H9 (cell line): Measurements from ENCODE around the gene PKN1. TPM values are rescaled to one million over a fixed set of nuclear protein-coding genes. Genes with fewer than 3 reads are reported as not detected.

Experiments used
- DNase-seq: peaks from one replicate; pipeline ENCODE4 v3.0.0-alpha.2; 2017
- H2AFZ ChIP-seq: one replicate; pipeline ENCODE4 v1.6.1; 2013; ENCODE audit warnings: mild to moderate bottlenecking, low read length, control low read depth, moderate library complexity
- H2AK5ac ChIP-seq: 2 replicates; pipeline ENCODE4 v1.6.1; 2013; ENCODE audit warnings: low read length, control low read depth, mixed read lengths; ENCODE audit not compliant: insufficient read length
- H2BK120ac ChIP-seq: one replicate; pipeline ENCODE4 v1.6.1; 2013; ENCODE audit warnings: low read depth, mild to moderate bottlenecking, low read length, control low read depth, inconsistent platforms; ENCODE audit not compliant: poor library complexity, severe bottlenecking
- H2BK12ac ChIP-seq: 2 replicates; pipeline ENCODE4 v1.6.1; 2013; ENCODE audit warnings: low read length, control low read depth, mixed read lengths, low read depth; ENCODE audit not compliant: insufficient read length
- H2BK15ac ChIP-seq: 2 replicates; pipeline ENCODE4 v1.6.1; 2013; ENCODE audit warnings: low read depth, low read length, control low read depth
- H2BK20ac ChIP-seq: one replicate; pipeline ENCODE4 v1.6.1; 2013; ENCODE audit warnings: low read depth, mild to moderate bottlenecking, low read length, control low read depth, inconsistent platforms; ENCODE audit not compliant: poor library complexity, severe bottlenecking
- H2BK5ac ChIP-seq: 2 replicates; pipeline ENCODE4 v1.6.1; 2013; ENCODE audit warnings: low read length, control low read depth, mixed read lengths; ENCODE audit not compliant: insufficient read length
- H3K14ac ChIP-seq: 2 replicates; pipeline ENCODE4 v1.6.1; 2013; ENCODE audit warnings: low read length, control low read depth; ENCODE audit not compliant: insufficient read depth
- H3K18ac ChIP-seq: 2 replicates; pipeline ENCODE4 v1.6.1; 2013; ENCODE audit warnings: low read depth, mild to moderate bottlenecking, mixed read lengths, low read length, control low read depth; ENCODE audit not compliant: insufficient read length
- H3K23ac ChIP-seq: 2 replicates; pipeline ENCODE4 v1.6.1; 2013; ENCODE audit warnings: low read length, control low read depth, mixed read lengths, low read depth; ENCODE audit not compliant: insufficient read length
- H3K23me2 ChIP-seq: 2 replicates; pipeline ENCODE4 v1.6.1; 2013; ENCODE audit warnings: low read depth, mild to moderate bottlenecking, mixed read lengths, low read length, control low read depth; ENCODE audit not compliant: insufficient read length, poor library complexity, severe bottlenecking
- H3K27ac ChIP-seq: 2 replicates; pipeline ENCODE4 v1.5.1; 2013; ENCODE audit warnings: low read length, control low read depth, mixed read lengths, low read depth; ENCODE audit not compliant: insufficient read length
- H3K27me3 ChIP-seq: 2 replicates; pipeline ENCODE4 v1.6.1; 2013; ENCODE audit warnings: low read length, control low read depth, inconsistent platforms; ENCODE audit not compliant: insufficient read depth
- H3K4ac ChIP-seq: 2 replicates; pipeline ENCODE4 v1.6.1; 2013; ENCODE audit warnings: low read depth, mild to moderate bottlenecking, control low read depth, inconsistent platforms, low read length, moderate library complexity
- H3K4me1 ChIP-seq: 2 replicates; pipeline ENCODE4 v1.6.1; 2013; ENCODE audit warnings: low read length, control low read depth, inconsistent platforms; ENCODE audit not compliant: insufficient read depth
- H3K4me2 ChIP-seq: 2 replicates; pipeline ENCODE4 v1.6.1; 2013; ENCODE audit warnings: low read length, control low read depth, mixed read lengths; ENCODE audit not compliant: insufficient read length, insufficient read depth
- H3K56ac ChIP-seq: 2 replicates; pipeline ENCODE4 v1.6.1; 2013; ENCODE audit warnings: low read depth, mild to moderate bottlenecking, mixed read lengths, low read length, control low read depth; ENCODE audit not compliant: insufficient read length
- H3K79me1 ChIP-seq: 2 replicates; pipeline ENCODE4 v1.6.1; 2013; ENCODE audit warnings: low read depth, mild to moderate bottlenecking, moderate library complexity, low read length, control low read depth, inconsistent platforms; ENCODE audit not compliant: insufficient read depth, poor library complexity, severe bottlenecking
- H3K79me2 ChIP-seq: 2 replicates; pipeline ENCODE4 v1.6.1; 2013; ENCODE audit warnings: low read length, control low read depth, inconsistent platforms; ENCODE audit not compliant: insufficient read depth
- H3K9ac ChIP-seq: 2 replicates; pipeline ENCODE4 v1.6.1; 2013; ENCODE audit warnings: low read length, control low read depth, mixed read lengths; ENCODE audit not compliant: insufficient read length; ENCODE audit errors: extremely low read depth
- H3K9me3 ChIP-seq: one replicate; pipeline ENCODE4 v1.6.1; 2013; ENCODE audit warnings: low read depth, low read length, inconsistent platforms; ENCODE audit not compliant: control insufficient read depth
- H3T11ph ChIP-seq: one replicate; pipeline ENCODE4 v1.6.1; 2013; ENCODE audit warnings: mild to moderate bottlenecking, low read length, control low read depth, inconsistent platforms
- H4K20me1 ChIP-seq: one replicate; pipeline ENCODE4 v1.6.1; 2013; ENCODE audit not compliant: control insufficient read depth, insufficient read length, insufficient read depth
- H4K5ac ChIP-seq: 2 replicates; pipeline ENCODE4 v1.6.1; 2013; ENCODE audit warnings: low read depth, mild to moderate bottlenecking, mixed read lengths, low read length, control low read depth; ENCODE audit not compliant: insufficient read length
- H4K8ac ChIP-seq: replicated peaks from 2 replicates; pipeline ENCODE4 v1.6.1; 2013; ENCODE audit warnings: low read length, control low read depth, mixed read lengths, low read depth; ENCODE audit not compliant: insufficient read length
- H4K91ac ChIP-seq: 2 replicates; pipeline ENCODE4 v1.6.1; 2013; ENCODE audit warnings: low read depth, mild to moderate bottlenecking, moderate library complexity, mixed read lengths, low read length, control low read depth; ENCODE audit not compliant: insufficient read length
- H3K27ac Mint-ChIP-seq, 3 experiments: 2 replicates in 2 of 3; 3 replicates in 1 of 3; pipeline ENCODE4 v1.8.0; 2020 to 2021; ENCODE audit warnings: mixed read lengths in 3 of 3, mild to moderate bottlenecking in 1 of 3, moderate library complexity in 1 of 3
- H3K27me3 Mint-ChIP-seq: 2 replicates; pipeline ENCODE4 v1.8.0; 2021; ENCODE audit warnings: low read depth, mild to moderate bottlenecking, moderate library complexity, mixed read lengths
- H3K36me3 Mint-ChIP-seq, 3 experiments: 2 replicates in 2 of 3; 3 replicates in 1 of 3; pipeline ENCODE4 v1.8.0; 2020 to 2021; ENCODE audit warnings: low read depth in 3 of 3, mixed read lengths in 3 of 3; ENCODE audit not compliant: insufficient read depth in 1 of 3
- H3K4me1 Mint-ChIP-seq, 2 experiments: 2 replicates each; pipeline ENCODE4 v1.8.0; 2020; ENCODE audit warnings: mixed read lengths in 2 of 2
- H3K4me3 Mint-ChIP-seq, 2 experiments: 2 replicates in 1 of 2; 3 replicates in 1 of 2; pipeline ENCODE4 v1.8.0; 2020 to 2021; ENCODE audit warnings: mild to moderate bottlenecking in 2 of 2, mixed read lengths in 2 of 2, moderate library complexity in 1 of 2
- H3K9me3 Mint-ChIP-seq, 2 experiments: 2 replicates in 1 of 2; 3 replicates in 1 of 2; pipeline ENCODE4 v1.8.0; 2020; ENCODE audit warnings: mild to moderate bottlenecking in 2 of 2, mixed read lengths in 2 of 2, moderate library complexity in 1 of 2
- CTCF ChIP-seq: fragments of 200-600 bp; sonication (generic); conservative IDR thresholded peaks from 3 replicates; pipeline ENCODE4 v1.8.0; 2021; ENCODE audit warnings: antibody characterized with exemption, mild to moderate bottlenecking
- WGBS: extraction: QIAGEN DNeasy Blood & Tissue Kit; methylation state at CpG from one replicate; pipeline ENCODE4 v1.1.7; 2013; ENCODE audit warnings: missing lambda C conversion rate, low lambda C conversion rate, mixed read lengths; ENCODE audit not compliant: insufficient read length; ENCODE audit errors: extremely low coverage; 5-methylcytosine and 5-hydroxymethylcytosine counted together
- total RNA-seq: library from RNA; stranded (reverse); gene quantifications from 2 replicates; pipeline ENCODE4 v1.2.1, GENCODE V29; 2021

PKN1 gene
- total RNA-seq, 1 experiment from 2014 or later: 159 TPM

- Histone ChIP-seq H3T11ph (no peak overlapping the region), H2BK20ac (no peak overlapping the region), H3K4me1 (no peaks in the 10 kb centered on the region), H3K4me2 (peak overlapping the region; percentile 88), H4K5ac (no peak overlapping the region), H3K79me1 (peaks cover 9% of the 10 kb centered on the region), H4K91ac (no peak overlapping the region), H3K27me3 (no peaks in the 10 kb centered on the region), H3K27ac (no peak overlapping the region), H2BK12ac (no peak overlapping the region), H2BK120ac (no peak overlapping the region), H2BK15ac (no peak overlapping the region), H2AK5ac (no peak overlapping the region), H4K20me1 (no peaks in the 10 kb centered on the region), H3K14ac (no peak overlapping the region), H2AFZ (no peak overlapping the region), H3K9ac (no peak overlapping the region), H3K18ac (no peak overlapping the region), H3K79me2 (peaks cover 14% of the 10 kb centered on the region; the same call in 1 of the 2 replicates), H3K23ac (no peak overlapping the region), H2BK5ac (no peak overlapping the region), H3K9me3 (no peaks in the 10 kb centered on the region), H4K8ac (no peak overlapping the region), H3K23me2 (peaks cover 9% of the 10 kb centered on the region), H3K4ac (no peak overlapping the region), H3K56ac (no peak overlapping the region)
- no peak for DNase-seq
- TF ChIP-seq CTCF: no peak
- Mint-ChIP-seq H3K27me3 (peaks cover 1% of the 10 kb centered on the region; the same call in 1 of the 2 replicates), H3K4me1 (peaks cover 26 to 32% of the 10 kb centered on the region in 2 experiments), H3K4me3 (peak overlapping the region; percentile 91 to 94; a peak in 3 of 5 replicates), H3K9me3 (no peaks in the 10 kb centered on the region), H3K27ac (peak overlapping the region in 1 of 3 experiments; percentile 42; a peak in 1 of 7 replicates), H3K36me3 (peaks cover 27 to 36% (median 32%) of the 10 kb centered on the region in 3 experiments; a peak in 6 of 7 replicates)
- WGBS: no CpG with 5 or more reads among the region's 8 CpGs
Observed at GRCh38 chr19:14515501-14516047, 82.5 kb downstream of the PKN1 start.
